CD1c-positive myeloid dendritic cell (primary cell): ENCODE data around the gene KIF21A.

Experiments used
- DNase-seq: peaks from one replicate; pipeline ENCODE4 v3.0.0-alpha.2; 2016; ENCODE audit errors: extremely low spot score

The KIF21A gene

GRCh38 chr12:39277416-39277815, 165.5 kb downstream of the KIF21A start:
- DNase-seq = peak; percentile 21

GRCh38 chr12:39275846-39276245, 167.1 kb downstream of the KIF21A start:
- DNase-seq = no peak

GRCh38 chr12:39272871-39273655, 169.9 kb downstream of the KIF21A start:
- peak; percentile 50 for DNase-seq

GRCh38 chr12:39269492-39269891, 173.4 kb downstream of the KIF21A start:
- DNase-seq = no peak

- DNase-seq = no peak
Observed at GRCh38 chr12:39267886-39268285, 175.0 kb downstream of the KIF21A start.

GRCh38 chr12:39252628-39253027, 190.3 kb downstream of the KIF21A start:
- DNase-seq = no peak
